GM12892 (cell line): Measurements from ENCODE around the gene SYNGR2.

Source experiments
- POLR2A ChIP-seq: IDR thresholded peaks from 2 replicates; pipeline ENCODE4 v1.6.1; 2011; ENCODE audit warnings: low read depth, low read length, control low read depth
- POLR2AphosphoS5 ChIP-seq: IDR thresholded peaks from 2 replicates; pipeline ENCODE4 v1.6.1; 2011; ENCODE audit warnings: low read depth, low read length, control low read depth
- TAF1 ChIP-seq: IDR thresholded peaks from 2 replicates; pipeline ENCODE4 v1.6.1; 2011; ENCODE audit warnings: low read depth, mild to moderate bottlenecking, control low read depth, low read length, borderline replicate concordance

- no peak for TF ChIP-seq POLR2AphosphoS5
- TF ChIP-seq TAF1, result no peak
- no peak for TF ChIP-seq POLR2A
Measured at GRCh38 chr17:78183916-78184315, 15.5 kb downstream of the SYNGR2 start.
